IMR-90 (cell line): Measurements from ENCODE around the gene ARTN. TPM values are rescaled to one million over a fixed set of nuclear protein-coding genes. Genes with fewer than 3 reads are reported as not detected.

ENCODE experiments used
- ATAC-seq: fragments of 200-7000 bp; cut with Tn5 transposase; 2 replicates; pipeline ENCODE4 v1.9.1; 2020; ENCODE audit warnings: low read depth, mild to moderate bottlenecking, moderate library complexity
- BruUV-seq: library from RNA; stranded (reverse); fragments of 400-500 nt; replicated peaks from 2 replicates; lab custom pipeline; 2021; lab: Mats Ljungman, UMichigan
- CTCF ChIA-PET: fragments of 300-600 bp; formaldehyde crosslinking; extraction: SDS; loops from one replicate; lab custom pipeline; 2021; ENCODE audit warnings: antibody characterized with exemption; lab: Yijun Ruan, JAX
- POLR2A ChIA-PET: fragments of 300-600 bp; sonication (Branson Sonifier 250); formaldehyde crosslinking; loops from one replicate; lab custom pipeline; 2022; ENCODE audit warnings: antibody characterized with exemption; ENCODE audit not compliant: unreplicated experiment; lab: Charles Lee
- DNase-seq: peaks from one replicate; pipeline ENCODE4 v3.0.0; 2013
- H2AFZ ChIP-seq: replicated peaks from 2 replicates; pipeline ENCODE3; 2013; ENCODE audit warnings: low read length, mild to moderate bottlenecking; ENCODE audit not compliant: poor library complexity
- H2AK5ac ChIP-seq: 2 replicates; pipeline ENCODE4 v1.6.1; 2013; ENCODE audit warnings: low read depth, low read length, inconsistent platforms
- H2AK9ac ChIP-seq: replicated peaks from 2 replicates; pipeline ENCODE3; 2013; ENCODE audit warnings: mild to moderate bottlenecking, low read depth, low read length, moderate library complexity; ENCODE audit not compliant: poor library complexity
- H2BK120ac ChIP-seq: 2 replicates; pipeline ENCODE4 v1.6.1; 2013; ENCODE audit warnings: low read depth, low read length, inconsistent platforms
- H2BK15ac ChIP-seq: 3 replicates; pipeline ENCODE4 v1.6.1; 2013; ENCODE audit warnings: low read depth, low read length, inconsistent platforms
- H2BK20ac ChIP-seq: 2 replicates; pipeline ENCODE4 v1.6.1; 2013; ENCODE audit warnings: low read depth, mild to moderate bottlenecking, inconsistent platforms, low read length, moderate library complexity
- H2BK5ac ChIP-seq: 2 replicates; pipeline ENCODE4 v1.6.1; 2013; ENCODE audit warnings: mild to moderate bottlenecking, low read depth, low read length, inconsistent platforms; ENCODE audit not compliant: poor library complexity, severe bottlenecking
- H3K14ac ChIP-seq: replicated peaks from 2 replicates; pipeline ENCODE4 v1.6.1; 2013; ENCODE audit warnings: low read depth, low read length, inconsistent platforms
- H3K18ac ChIP-seq: 2 replicates; pipeline ENCODE4 v1.6.1; 2013; ENCODE audit warnings: low read depth, low read length, control low read depth
- H3K23ac ChIP-seq: 2 replicates; pipeline ENCODE4 v1.6.1; 2013; ENCODE audit warnings: low read depth, low read length, inconsistent platforms
- H3K27ac ChIP-seq: 2 replicates; pipeline ENCODE4 v1.5.1; 2013; ENCODE audit warnings: mild to moderate bottlenecking, control low read depth, low read length; ENCODE audit not compliant: insufficient read depth
- H3K27me3 ChIP-seq: 2 replicates; pipeline ENCODE4 v1.6.1; 2013; ENCODE audit warnings: low read length; ENCODE audit not compliant: control insufficient read depth, insufficient read depth
- H3K36me3 ChIP-seq: 2 replicates; pipeline ENCODE4 v1.6.1; 2013; ENCODE audit warnings: low read length, mixed read lengths; ENCODE audit not compliant: control insufficient read depth, insufficient read depth
- H3K4ac ChIP-seq: 2 replicates; pipeline ENCODE4 v1.6.1; 2013; ENCODE audit warnings: low read depth, low read length, inconsistent platforms
- H3K4me1 ChIP-seq: 2 replicates; pipeline ENCODE4 v1.6.1; 2013; ENCODE audit warnings: low read length, mixed read lengths; ENCODE audit not compliant: control insufficient read depth, insufficient read depth
- H3K4me2 ChIP-seq: 2 replicates; pipeline ENCODE4 v1.6.1; 2013; ENCODE audit warnings: low read depth, mild to moderate bottlenecking, control low read depth, low read length, moderate library complexity
- H3K4me3 ChIP-seq: 2 replicates; pipeline ENCODE4 v1.5.1; 2013; ENCODE audit warnings: low read depth, mild to moderate bottlenecking, control low read depth, low read length, moderate library complexity; ENCODE audit not compliant: insufficient read depth
- H3K56ac ChIP-seq: 2 replicates; pipeline ENCODE4 v1.6.1; 2013; ENCODE audit warnings: low read length, inconsistent platforms; ENCODE audit not compliant: insufficient read depth; ENCODE audit errors: extremely low read depth
- H3K79me1 ChIP-seq, 2 experiments: 2 replicates each; pipeline ENCODE4 v1.6.1; 2013; ENCODE audit warnings: low read length in 2 of 2, inconsistent platforms in 1 of 2, low read depth in 1 of 2
- H3K9ac ChIP-seq: 2 replicates; pipeline ENCODE4 v1.6.1; 2013; ENCODE audit warnings: low read depth, low read length, control low read depth
- H3K9me1 ChIP-seq: 2 replicates; pipeline ENCODE4 v1.6.1; 2013; ENCODE audit warnings: low read length, inconsistent platforms; ENCODE audit not compliant: insufficient read depth
- H3K9me3 ChIP-seq: 2 replicates; pipeline ENCODE4 v1.6.1; 2013; ENCODE audit warnings: low read length; ENCODE audit not compliant: control insufficient read depth, insufficient read depth
- H4K20me1 ChIP-seq: 2 replicates; pipeline ENCODE4 v1.6.1; 2013; ENCODE audit warnings: low read length, inconsistent platforms; ENCODE audit not compliant: insufficient read depth
- H4K5ac ChIP-seq: 2 replicates; pipeline ENCODE4 v1.6.1; 2013; ENCODE audit warnings: mild to moderate bottlenecking, low read depth, low read length, control low read depth
- H4K8ac ChIP-seq, 2 experiments: 2 replicates each; pipeline ENCODE4 v1.6.1; 2013; ENCODE audit warnings: low read depth in 2 of 2, low read length in 2 of 2, control low read depth in 1 of 2, inconsistent platforms in 1 of 2
- H4K91ac ChIP-seq: 2 replicates; pipeline ENCODE4 v1.6.1; 2013; ENCODE audit warnings: low read depth, low read length, inconsistent platforms; ENCODE audit not compliant: insufficient read depth
- BHLHE40 ChIP-seq: fragments of 150-350 bp; IDR thresholded peaks from 2 replicates; pipeline ENCODE4 v1.6.1; 2016; ENCODE audit warnings: mild to moderate bottlenecking, low read depth, low read length
- CEBPB ChIP-seq: IDR thresholded peaks from 2 replicates; pipeline ENCODE4 v1.6.1; 2012; ENCODE audit warnings: low read depth, low read length, improper control_type of control experiment
- CHD1 ChIP-seq: IDR thresholded peaks from 2 replicates; pipeline ENCODE4 v1.6.1; 2012; ENCODE audit warnings: low read depth, low read length, improper control_type of control experiment
- CTCF ChIP-seq: conservative IDR thresholded peaks from 2 replicates; pipeline ENCODE4 v1.5.1; 2012; ENCODE audit warnings: mild to moderate bottlenecking, low read depth, low read length, improper control_type of control experiment
- FOS ChIP-seq: fragments of 150-350 bp; IDR thresholded peaks from 2 replicates; pipeline ENCODE4 v1.6.1; 2016; ENCODE audit warnings: low read depth, low read length
- MAFK ChIP-seq: IDR thresholded peaks from 2 replicates; pipeline ENCODE4 v1.6.1; 2012; ENCODE audit warnings: low read depth, low read length, improper control_type of control experiment
- MAZ ChIP-seq: IDR thresholded peaks from 2 replicates; pipeline ENCODE4 v1.6.1; 2012; ENCODE audit warnings: low read depth, mild to moderate bottlenecking, low read length, improper control_type of control experiment, moderate library complexity, borderline replicate concordance
- MXI1 ChIP-seq: IDR thresholded peaks from 2 replicates; pipeline ENCODE4 v1.6.1; 2012; ENCODE audit warnings: low read depth, mild to moderate bottlenecking, low read length, moderate library complexity, borderline replicate concordance
- NFE2L2 ChIP-seq: fragments of 150-350 bp; IDR thresholded peaks from 2 replicates; pipeline ENCODE4 v1.6.1; 2016; ENCODE audit warnings: low read depth, mild to moderate bottlenecking, low read length
- POLR2A ChIP-seq: IDR thresholded peaks from 2 replicates; pipeline ENCODE4 v1.6.1; 2012; ENCODE audit warnings: mild to moderate bottlenecking, low read depth, low read length
- RAD21 ChIP-seq: IDR thresholded peaks from 2 replicates; pipeline ENCODE4 v1.6.1; 2012; ENCODE audit warnings: low read length, improper control_type of control experiment
- RCOR1 ChIP-seq: IDR thresholded peaks from 2 replicates; pipeline ENCODE4 v1.6.1; 2012; ENCODE audit warnings: mild to moderate bottlenecking, low read length, improper control_type of control experiment; ENCODE audit not compliant: insufficient replicate concordance
- RFX5 ChIP-seq: IDR thresholded peaks from 2 replicates; pipeline ENCODE4 v1.8.0; 2012; ENCODE audit warnings: low read depth, mild to moderate bottlenecking, low read length, moderate library complexity
- SMC3 ChIP-seq: fragments of 150-350 bp; IDR thresholded peaks from 2 replicates; pipeline ENCODE4 v1.6.1; 2016; ENCODE audit warnings: low read depth, mild to moderate bottlenecking, antibody characterized with exemption, low read length, moderate library complexity
- USF2 ChIP-seq: fragments of 150-350 bp; IDR thresholded peaks from 2 replicates; pipeline ENCODE4 v1.6.1; 2017; ENCODE audit warnings: mild to moderate bottlenecking, antibody characterized with exemption, low read length, low read depth
- WGBS, 2 experiments: methylation state at CpG; one replicate each; pipeline versions ENCODE4 v1.1.5 to v1.1.7; 2013; ENCODE audit warnings: missing lambda C conversion rate in 2 of 2; ENCODE audit not compliant: insufficient read length in 1 of 2; ENCODE audit errors: extremely low coverage in 2 of 2; 5-methylcytosine and 5-hydroxymethylcytosine counted together
- dilution Hi-C: fragments of 300-500 bp; cut with HindIII; formaldehyde crosslinking; loops from one replicate; pipeline ENCODE4 v1.14.3; 2018; ENCODE audit warnings: low sequenced_read_pairs; ENCODE audit not compliant: unreplicated experiment
- in situ Hi-C: fragments of 300-500 bp; cut with MboI; formaldehyde crosslinking; loops from 3 replicates; pipeline ENCODE4 v1.14.3; 2019; ENCODE audit warnings: low sequenced_read_pairs, inconsistent platforms, mixed read lengths
- intact Hi-C: fragments of 100-400 bp; cut with micrococcal nuclease; formaldehyde crosslinking; loops from 2 replicates; pipeline ENCODE4 v1.10.0; 2022
- polyA plus RNA-seq, 3 experiments: library from polyadenylated mRNA; depleted of rRNA; stranded (reverse); fragments of >200 nt; gene quantifications; 2 replicates each; pipeline ENCODE4 v1.2.3, GENCODE V29; 2012; ENCODE audit warnings: low replicate concordance in 1 of 3
- total RNA-seq: library from RNA; depleted of rRNA; stranded (reverse); fragments of >200 nt; gene quantifications from 2 replicates; pipeline ENCODE4 v1.2.3, GENCODE V29; 2012
- TF ChIP-seq, protein P1 (sequence below): fragments of 150-350 bp; IDR thresholded peaks from 2 replicates; pipeline ENCODE4 v1.6.1; 2016; ENCODE audit warnings: low read depth, mild to moderate bottlenecking, low read length, moderate library complexity, borderline replicate concordance

The ARTN gene
- total and polyA plus RNA-seq, 2 of the 4 experiments (the other 2 are of a cell fraction) = 0.29 TPM; not detected in 1

GRCh38 chr1:43968348-43968948, 34.8 kb downstream of the ARTN start:
- H2BK15ac ChIP-seq = no peak overlapping the region
- no peak overlapping the region for H3K4ac ChIP-seq
- DNase-seq (no peak), ATAC-seq (no peak)
- POLR2A ChIA-PET = no interaction called here
- no peak overlapping the region for H3K56ac ChIP-seq
- H3K27ac ChIP-seq = no peak overlapping the region
- no peak overlapping the region for H3K9ac ChIP-seq
- no peak overlapping the region for H4K5ac ChIP-seq
- H3K18ac ChIP-seq = no peak overlapping the region
- H2BK5ac ChIP-seq = no peak overlapping the region
- no peaks in the 10 kb centered on the region for H3K9me3 ChIP-seq
- H3K79me1 ChIP-seq = peaks cover 13 to 17% of the 10 kb centered on the region in 2 experiments; a peak in 3 of 4 replicates
- in situ Hi-C loops = loop anchor here (25.0 kb wide), 1 partner anchor 431 kb away; the partner anchor contains the start of gene PTPRF
- no peak overlapping the region for H3K14ac ChIP-seq
- no peaks in the 10 kb centered on the region for H3K4me1 ChIP-seq
- intact Hi-C loops = loop anchor here (2.0 kb wide), 1 partner anchor 22 kb away; the partner anchor contains the start of gene IPO13
- no peak overlapping the region for H2AK9ac ChIP-seq
- H3K36me3 ChIP-seq = peaks cover 19% of the 10 kb centered on the region
- no peak overlapping the region for H2AFZ ChIP-seq
- H3K4me2 ChIP-seq = no peak overlapping the region
- BruUV-seq = no TSS peak
- CTCF ChIA-PET = no interaction called here
- TF ChIP-seq NFE2L2 (no peak), MAZ (no peak), MAFK (no peak), CTCF (no peak), MXI1 (no peak), RAD21 (no peak), CEBPB (no peak), USF2 (no peak), RFX5 (no peak), FOS (no peak), SMC3 (no peak), RCOR1 (no peak), BHLHE40 (no peak), CHD1 (no peak), POLR2A (no peak)
- TF ChIP-seq, protein P1, sequence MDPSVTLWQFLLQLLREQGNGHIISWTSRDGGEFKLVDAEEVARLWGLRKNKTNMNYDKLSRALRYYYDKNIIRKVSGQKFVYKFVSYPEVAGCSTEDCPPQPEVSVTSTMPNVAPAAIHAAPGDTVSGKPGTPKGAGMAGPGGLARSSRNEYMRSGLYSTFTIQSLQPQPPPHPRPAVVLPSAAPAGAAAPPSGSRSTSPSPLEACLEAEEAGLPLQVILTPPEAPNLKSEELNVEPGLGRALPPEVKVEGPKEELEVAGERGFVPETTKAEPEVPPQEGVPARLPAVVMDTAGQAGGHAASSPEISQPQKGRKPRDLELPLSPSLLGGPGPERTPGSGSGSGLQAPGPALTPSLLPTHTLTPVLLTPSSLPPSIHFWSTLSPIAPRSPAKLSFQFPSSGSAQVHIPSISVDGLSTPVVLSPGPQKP = no peak
- no peak overlapping the region for H3K23ac ChIP-seq
- dilution Hi-C loops = no loop called here
- H3K4me3 ChIP-seq = no peak overlapping the region
- no peaks in the 10 kb centered on the region for H3K27me3 ChIP-seq
- 64% methylated on average over 2 of the region's 6 CpGs; no CpG with 5 or more reads in 1 of the 2 experiments for WGBS, 2 experiments
- H2AK5ac ChIP-seq = no peak overlapping the region
- H4K20me1 ChIP-seq = no peaks in the 10 kb centered on the region
- H4K8ac ChIP-seq = no peak overlapping the region
- H2BK120ac ChIP-seq = no peak overlapping the region
- H3K9me1 ChIP-seq = peaks cover 6% of the 10 kb centered on the region; the same call in 1 of the 2 replicates
- H2BK20ac ChIP-seq = no peak overlapping the region
- H4K91ac ChIP-seq = no peak overlapping the region
